Activated CD4-positive, alpha-beta T cell treated with anti-CD3 and anti-CD28 coated beads, Interleukin-2, amount 50 U/mL, for 1 hour (primary cell): ENCODE measurements around the gene HS6ST3.

Experiments used
- DNase-seq: peaks from one replicate; pipeline ENCODE4 v3.0.0-alpha.2; 2020

HS6ST3 gene

DNA sequence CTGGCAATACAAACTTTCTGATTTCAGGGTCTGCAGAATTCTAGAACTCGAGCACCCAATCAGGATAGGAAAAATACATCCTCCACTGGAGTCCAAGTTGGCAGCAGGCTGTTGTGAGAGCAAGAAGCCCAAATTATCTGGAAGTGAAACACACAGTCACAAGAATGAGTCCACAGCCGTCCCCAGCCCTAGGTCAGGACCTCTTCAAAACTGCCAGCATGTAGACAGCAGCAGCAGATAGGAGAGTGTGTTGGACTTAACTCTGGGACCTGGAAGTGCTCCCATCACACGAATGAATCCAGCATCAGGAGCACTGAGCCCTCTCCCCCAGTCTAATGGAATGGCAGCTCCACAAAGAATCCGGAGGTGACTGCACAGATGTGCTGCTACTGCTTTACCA is 483.7 kb downstream of the HS6ST3 start:
- DNase-seq: no peak

DNA sequence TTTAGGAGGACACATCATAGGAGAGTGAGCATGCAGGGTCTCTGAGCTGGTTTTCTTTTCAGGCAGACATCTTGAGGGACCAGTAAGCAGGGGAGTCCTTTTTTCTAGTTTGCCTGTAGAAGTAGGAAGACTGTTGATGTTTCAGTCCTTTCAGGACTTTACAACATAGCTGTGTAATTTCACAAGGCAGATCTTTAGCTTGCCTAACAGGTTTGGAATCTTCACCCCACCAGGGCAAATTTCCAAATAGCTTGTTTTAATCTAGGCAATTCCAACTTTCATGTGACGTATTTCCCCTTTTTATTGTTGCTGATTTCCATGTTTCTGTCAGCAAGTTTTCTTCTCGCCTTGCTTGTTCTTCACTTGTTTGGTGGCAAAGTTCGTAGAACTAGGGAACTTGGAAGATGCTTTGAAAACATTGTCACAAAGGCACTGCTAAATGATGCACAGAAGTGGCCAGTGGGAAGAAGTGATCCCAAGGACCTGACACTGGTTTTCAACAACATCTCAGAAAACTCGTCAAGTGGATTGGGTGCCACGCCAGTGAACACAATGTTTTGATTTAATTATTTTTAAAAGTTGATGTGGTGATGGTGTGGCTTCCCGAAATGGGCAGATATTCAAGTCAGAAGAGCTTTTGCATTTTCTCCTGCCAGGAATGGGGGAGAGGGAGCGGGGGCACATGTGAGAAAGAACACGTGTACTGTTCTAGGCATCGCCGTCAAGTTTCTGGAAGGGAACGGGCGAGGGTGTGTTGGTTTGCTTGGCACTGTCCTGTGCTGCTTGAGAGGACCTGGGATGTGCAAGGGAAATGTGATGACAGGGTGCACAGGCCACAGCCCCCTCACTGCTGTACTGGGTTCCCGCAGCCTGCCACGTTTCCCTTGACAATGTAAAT is 485.8 kb downstream of the HS6ST3 start:
- no peak for DNase-seq

DNA sequence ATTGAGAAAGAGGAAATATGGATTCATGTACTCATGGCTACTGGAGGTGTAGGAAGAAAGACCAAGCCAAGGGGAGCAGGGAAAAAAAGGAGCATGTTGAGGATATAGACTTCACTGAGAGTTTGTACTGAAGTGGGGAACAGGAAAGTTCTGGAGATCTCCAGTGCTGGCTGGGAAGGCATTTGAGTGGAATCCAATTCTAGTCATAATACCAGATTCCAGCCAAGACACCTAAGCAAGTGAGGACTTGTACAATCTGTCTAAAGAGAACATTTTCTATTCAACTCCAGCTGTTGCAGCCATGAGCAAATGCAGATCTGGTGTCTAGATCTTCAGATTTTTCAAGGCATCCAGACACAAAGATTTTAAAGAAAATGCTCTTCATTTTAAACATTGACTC is 491.8 kb downstream of the HS6ST3 start:
- no peak for DNase-seq

DNA sequence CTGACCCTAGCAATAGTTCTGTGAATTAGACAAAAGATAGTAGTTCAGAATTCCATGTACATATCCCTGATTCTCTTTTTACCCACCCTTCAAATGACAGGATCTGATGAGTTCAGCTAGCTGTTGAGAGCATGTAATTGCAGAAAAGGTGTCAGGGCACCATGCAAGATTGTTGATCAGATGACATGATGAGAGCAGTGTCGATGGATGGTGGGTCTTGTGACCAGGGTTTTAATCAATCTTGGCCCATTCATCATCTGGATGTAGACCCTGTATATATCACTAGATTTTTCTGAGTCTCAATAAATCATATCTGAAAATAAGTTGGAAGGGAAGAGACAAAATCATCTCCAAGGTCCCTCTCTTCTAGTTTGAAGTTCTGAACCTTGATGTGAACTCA is 525.3 kb downstream of the HS6ST3 start:
- no peak for DNase-seq

DNA sequence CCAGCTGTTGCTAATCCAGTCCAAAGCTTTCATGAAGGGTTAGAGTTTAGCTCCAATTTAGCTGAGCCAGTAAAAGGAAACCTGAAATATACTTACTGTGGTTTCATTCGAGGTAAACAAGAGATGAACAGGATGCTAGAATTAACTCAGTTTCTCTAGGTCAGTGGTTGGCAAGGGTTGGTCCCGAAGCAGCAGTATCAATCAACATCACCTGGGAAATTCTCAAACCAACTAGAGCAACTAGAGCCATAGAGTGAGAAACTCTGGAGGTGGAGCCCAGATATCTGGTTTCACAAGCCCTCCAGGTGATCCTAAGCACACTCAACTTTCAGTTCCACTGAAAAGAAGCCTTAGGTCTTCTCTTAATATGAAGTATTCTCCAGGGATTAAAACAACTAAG is 527.6 kb downstream of the HS6ST3 start:
- no peak for DNase-seq

DNA sequence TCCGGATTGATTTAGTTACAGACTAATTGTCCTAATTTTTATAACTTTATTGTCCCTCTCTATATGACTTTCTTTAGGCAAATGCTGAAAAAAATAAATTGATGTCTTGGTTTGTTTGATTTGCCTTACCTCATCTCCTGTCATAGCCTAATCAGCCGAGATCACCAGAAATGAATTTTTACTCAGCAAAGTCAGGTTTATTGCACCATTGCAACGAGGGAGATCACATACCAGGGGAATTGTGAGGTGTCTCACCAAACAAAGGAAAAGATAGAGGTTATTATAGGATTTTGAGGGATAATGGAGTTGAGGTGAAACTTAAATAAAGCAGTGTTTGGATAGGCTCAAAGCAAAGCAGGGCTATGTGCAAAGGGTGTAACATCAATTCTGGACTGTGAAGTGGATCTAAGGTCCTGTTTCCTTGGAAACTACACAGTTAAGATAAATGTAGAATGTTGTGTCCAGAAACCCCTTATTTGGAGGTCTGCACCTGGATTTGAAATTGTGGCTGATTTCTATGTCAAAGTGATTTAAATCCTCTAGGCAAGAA is 531.8 kb downstream of the HS6ST3 start:
- no peak for DNase-seq

DNA sequence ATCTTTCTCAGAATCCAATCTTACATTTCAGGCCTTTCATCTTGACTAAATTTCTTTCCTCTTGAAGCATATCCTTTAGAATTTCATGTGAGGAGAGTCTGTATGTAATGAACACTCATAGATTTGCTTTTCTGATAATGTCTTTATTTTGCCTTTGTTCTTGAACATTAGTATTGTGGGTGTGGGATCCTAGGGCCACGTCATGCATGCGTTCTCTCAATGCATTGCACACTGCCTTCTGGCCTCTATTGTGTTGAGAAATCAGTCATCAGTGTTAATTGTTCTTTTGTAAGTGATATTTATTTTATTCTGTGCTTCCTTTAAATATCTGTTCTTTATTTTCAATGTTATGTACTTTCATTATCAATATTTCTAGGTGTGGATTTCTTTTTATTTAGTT is 539.4 kb downstream of the HS6ST3 start:
- DNase-seq: no peak

DNA sequence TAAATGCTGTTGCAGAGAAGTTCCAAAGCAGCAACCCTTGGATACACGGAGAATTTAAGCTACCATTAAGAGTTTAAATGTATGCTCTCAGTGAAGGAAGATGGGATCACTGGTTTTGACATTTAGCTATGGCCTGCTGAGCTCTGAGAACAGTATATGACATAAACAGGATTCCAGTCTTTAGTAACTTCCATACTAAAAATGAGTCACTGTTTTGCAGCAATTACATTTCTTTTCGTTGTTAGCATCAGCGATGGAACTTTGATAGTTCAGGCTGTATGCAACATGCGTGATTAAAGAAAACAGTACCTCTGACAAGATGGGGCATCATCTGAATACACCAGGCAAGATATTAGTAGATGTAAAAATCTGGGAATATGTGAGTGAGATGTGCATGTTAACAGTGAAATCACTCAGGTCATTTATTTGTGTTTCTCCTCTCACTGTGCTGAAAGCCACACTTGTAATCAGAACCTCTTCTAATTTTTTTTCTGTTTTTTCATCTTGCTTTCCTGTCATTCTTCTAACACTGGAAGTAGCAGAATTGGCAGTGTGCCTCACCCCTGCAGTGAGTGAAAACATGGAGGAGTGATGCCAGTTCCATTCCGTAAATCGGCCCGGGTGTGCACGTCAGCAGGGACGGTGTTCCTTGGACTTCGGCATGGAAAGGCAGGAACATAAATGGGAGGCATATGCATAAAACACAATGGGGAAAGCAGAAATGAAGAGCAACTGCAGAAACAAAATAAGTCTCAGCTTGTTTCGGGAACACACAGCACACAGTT is 542.8 kb downstream of the HS6ST3 start:
- no peak for DNase-seq

DNA sequence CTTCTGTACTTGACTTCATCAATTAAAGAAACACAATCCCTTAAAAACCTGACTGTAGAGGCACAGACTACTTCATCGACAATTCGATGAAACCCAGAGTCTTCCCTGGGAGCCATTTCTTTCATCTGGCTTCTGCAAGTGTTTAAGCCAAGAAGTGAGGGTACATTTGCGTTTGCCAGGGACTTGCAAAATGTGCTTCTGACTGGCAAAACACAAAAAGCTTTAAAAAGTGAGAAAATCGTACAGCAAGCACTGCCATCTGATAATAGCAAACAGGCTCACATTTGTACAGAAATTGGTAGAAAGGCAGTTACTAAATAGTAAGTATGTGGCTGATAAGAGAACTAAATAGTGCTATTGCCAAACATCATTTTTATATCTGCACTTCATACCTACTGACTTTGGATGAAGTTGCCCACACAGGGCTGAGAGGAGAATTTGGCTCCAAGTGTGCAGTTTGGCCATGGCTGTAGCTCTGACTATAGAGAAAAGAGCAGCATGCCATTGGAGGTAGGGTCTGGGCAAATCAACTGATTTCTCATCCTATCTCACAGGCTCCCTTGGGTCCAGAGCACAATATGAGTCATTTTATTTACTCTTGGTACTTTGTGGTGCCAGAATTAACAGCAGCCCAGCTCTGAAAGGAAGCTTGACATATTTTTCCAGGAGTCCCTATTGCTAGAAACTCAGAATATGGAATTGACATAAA is 546.2 kb downstream of the HS6ST3 start:
- no peak for DNase-seq

DNA sequence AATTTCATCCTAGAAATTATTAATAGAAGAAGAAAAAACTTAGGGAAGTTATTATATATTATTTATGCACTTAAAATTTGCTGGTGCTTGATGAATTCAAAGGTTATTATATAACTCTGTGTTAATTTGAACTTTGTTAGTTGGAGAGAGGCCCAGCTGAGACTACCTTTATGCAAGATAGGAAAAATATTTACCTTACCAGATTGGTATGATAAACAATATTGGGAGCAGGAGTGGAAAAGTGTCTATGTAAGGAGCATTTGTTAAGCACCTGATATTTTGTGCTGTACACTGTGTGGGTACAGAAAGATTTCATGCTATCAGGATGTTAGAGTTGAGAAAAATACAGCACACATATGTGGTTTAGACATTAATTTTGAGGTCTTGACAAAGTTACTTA is 547.1 kb downstream of the HS6ST3 start:
- DNase-seq: no peak

DNA sequence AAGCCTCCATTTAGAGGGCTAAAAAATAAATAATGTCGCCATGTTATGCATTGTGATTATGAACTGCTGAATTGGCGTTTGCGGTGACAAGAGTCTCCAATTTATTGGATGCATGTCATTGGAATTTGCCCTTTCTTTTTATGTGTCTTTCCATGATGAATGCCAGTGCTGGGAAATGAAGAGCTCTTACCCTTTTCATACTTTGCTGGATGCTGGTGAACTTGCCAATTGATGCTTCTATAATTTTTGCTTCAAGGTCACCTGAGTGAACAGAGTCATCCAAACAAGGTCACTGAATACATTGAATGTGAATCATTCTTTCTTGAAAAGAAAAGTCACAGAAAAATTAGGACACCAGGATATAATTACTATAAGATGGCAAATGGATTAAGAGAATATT is 556.2 kb downstream of the HS6ST3 start:
- no peak for DNase-seq

DNA sequence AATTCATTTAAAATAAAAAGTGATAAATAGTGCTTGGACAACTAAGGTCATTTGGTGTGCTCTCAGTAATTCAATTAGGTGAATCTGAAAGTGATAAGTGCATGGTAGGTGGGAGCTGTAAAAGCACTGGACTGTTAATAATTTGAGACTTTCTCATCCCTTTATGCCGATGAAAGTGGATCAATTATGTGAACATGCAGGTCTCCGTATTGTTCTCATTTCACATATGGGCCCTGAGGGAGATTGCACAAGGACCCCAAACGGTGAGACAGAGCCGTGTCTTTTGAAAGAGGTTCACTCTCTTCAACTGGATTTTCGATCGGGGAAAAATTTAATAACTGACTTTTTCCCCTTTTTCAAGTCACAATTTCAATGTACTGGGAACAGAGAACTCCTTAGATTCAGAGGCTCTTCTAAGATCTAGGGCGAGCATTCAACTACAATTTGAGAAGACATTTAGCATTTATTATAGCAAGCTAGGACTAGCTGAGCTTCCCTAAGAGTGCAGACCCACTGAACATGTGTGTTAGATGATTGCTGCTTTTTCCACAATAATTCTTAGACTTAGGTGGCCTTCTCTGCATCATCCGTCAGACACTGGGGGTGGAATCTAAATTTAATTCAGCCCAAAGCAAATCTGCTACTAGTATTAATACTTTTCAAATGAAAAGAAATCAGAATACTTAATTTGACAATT is 556.8 kb downstream of the HS6ST3 start:
- DNase-seq: no peak

DNA sequence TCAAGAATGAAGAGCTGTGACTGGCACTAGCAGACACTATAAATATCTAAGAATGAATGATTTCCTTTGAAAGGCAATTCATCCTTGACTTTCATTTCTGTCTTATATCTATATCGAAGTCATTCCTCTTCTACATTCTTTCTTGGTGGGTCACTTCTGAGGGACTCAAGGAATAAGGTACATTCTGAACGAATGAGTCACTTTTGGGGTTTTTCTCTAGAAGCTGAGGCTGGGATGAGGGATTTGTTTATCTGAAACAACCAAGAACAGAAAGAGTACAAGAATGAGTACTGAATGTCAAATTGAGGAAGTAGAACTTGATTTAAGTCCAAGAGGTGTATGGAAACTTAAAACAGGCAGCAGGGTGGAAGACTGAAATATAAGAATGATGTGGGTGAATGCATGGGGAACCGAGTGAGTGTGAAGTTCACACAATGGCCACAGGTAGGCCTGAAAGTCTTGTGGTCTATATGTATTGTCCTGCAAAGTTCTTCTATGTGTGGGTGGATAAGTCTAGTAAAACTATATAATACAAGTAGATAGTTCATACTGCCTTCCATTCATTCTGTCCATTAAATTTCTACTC is 560.5 kb downstream of the HS6ST3 start:
- no peak for DNase-seq

DNA sequence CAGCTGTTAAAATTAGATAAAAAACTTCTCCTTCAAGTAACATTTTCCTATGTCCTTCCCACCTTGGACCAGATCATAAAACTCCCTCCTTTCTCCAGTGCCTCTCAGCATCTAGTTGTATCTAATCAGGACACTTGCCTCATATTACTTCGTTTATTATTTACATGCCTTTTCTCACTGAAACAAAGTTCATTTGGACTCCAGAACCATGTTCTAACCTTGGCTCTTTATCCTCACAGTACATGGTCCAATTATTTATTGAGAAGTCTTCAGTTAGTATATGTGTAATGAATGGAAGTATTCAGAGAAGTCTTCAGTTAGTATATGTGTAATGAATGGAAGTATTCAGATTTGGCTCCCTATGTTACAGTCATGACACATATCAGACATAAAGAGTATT is 561.7 kb downstream of the HS6ST3 start:
- no peak for DNase-seq

DNA sequence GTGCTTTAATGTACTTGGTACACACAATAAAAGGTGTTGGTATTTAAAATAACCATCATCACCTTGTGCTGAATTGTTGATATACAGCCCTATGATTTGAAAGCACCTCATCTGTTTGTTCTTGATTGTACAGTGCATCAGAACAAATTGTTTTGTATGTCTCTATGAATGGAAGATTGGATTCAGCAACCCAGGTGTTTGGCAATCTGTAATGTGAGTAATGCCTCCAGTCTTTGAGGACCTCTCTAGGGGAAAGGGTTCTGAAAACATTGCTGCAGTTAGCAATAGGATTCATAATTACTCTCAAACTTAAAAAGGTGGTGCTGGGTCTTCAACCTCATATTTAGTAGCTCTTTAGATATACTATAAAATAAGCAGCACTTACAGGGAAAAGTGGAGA is 562.6 kb downstream of the HS6ST3 start:
- DNase-seq: no peak

DNA sequence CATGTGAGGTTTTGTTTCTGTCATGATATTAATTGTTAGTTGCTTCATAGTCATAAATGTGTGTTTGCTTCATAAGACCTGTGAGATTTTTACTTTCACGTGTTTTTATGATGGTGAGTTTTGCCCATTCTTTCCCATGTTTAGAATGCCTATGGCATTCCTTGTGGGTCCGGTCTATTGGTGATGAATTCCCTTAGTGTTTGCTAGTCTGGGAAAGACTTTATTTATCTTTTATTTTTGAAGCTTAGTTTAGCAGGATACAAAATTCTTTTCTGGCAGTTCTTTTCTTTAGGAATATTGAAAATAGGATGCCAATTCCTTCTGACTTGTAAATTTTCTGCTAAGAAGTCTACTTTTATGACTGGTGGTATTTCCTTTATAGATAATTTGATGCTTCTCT is 571.7 kb downstream of the HS6ST3 start:
- DNase-seq: no peak

DNA sequence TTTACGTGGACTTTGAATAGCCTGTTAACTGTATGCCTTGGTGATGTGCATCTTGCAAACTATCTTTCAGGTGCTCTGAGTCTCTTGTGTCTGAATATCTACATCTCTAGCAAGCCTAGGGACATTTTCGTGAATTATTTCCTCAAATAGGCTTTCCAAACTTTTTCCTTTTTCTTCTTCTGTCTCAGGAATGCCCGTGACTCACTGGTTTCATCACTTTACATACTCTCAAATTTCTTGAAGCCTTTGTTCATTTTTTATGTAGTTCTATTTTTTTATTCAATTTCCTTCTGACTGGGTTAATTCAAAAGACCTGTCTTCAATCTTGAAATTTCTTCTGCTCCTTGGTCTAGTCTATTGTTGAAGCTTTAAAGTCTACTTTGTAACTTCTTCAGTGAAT is 572.1 kb downstream of the HS6ST3 start:
- DNase-seq: no peak

DNA sequence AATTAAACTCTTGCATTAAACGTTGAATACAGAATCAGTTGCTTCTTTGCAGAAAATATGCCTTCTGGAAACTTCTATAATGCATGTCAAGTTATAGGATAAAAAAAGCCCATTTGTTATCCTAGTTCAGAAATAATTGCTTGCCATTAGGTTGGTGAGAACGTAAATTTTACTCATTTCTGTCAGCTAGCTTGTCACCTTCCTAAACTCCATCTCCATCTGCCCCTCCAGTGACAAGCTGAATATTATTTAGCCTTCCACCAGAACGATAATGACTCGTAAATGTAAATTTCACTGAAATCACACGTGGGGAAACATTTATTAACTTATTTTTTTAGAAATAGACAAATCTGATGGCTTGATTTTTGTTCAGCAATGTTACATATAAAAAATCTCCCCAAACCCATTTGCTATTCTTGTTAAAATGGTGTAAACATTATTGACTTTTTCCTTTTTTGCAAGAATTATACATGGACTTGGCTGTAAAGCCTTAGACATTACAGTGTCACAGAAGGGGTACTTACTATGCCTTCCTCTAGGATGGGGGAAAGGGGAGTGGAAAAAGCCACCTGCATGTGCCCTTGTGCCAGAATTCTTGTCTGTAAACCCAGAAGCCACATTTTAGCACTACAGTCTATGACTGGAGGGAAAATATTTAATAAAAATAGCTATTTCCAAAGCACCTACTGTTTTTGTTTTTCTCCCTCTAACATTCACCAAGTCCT is 577.5 kb downstream of the HS6ST3 start:
- no peak for DNase-seq

DNA sequence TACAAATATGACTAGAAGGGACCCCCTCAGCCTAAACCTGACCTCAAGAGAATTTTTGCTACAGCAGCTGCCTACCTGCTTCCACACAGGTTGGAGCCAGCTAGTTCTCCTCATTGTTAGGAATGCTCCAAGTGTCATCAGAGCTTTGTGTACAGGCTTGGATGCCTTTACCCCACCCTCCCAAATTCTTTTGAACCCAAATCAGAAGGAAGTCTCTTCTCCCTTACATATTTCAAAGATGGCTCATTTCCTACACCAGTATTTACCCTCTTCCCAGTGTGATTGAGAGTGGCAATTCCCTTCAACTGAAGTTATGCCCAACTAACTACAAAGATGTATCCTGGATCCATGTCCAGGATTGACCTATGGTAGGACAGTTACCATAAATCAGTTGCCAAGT is 581.2 kb downstream of the HS6ST3 start:
- DNase-seq: no peak

DNA sequence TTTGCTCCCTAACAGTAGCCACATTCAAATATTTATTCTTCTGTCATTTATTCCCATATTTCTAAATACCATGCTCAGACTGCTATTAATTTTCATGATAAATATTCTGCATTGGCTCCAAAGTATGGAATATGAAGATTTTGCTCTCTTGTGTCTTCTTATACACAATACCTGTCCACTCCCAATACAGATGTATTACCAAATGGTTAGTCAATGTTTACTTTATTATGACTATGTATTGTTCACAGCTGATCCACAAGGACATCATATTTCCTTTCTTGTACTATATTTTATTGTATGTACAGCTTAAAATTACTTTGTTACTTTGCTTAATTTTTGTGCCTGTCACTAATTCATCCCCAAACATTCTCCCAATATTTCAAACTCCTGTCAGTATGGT is 582.1 kb downstream of the HS6ST3 start:
- no peak for DNase-seq

DNA sequence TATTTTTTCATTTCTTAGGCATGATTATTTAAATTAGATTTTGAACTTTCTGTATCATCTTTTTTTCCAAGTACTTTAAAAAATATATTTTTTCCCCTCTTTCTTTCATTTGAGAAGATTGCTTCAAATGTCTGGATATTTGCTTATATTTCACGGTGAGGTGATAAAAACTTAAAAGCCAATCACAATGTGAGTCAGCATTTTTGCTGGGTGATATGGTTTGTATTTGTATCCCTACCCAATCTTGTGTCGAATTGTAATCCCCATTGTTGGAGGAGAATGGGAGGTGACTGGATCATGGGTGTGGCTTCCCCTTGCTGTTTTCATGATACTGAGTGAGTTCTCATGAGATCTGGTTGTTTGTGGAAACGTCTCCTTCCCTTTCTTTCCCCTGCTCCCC is 583.9 kb downstream of the HS6ST3 start:
- no peak for DNase-seq

DNA sequence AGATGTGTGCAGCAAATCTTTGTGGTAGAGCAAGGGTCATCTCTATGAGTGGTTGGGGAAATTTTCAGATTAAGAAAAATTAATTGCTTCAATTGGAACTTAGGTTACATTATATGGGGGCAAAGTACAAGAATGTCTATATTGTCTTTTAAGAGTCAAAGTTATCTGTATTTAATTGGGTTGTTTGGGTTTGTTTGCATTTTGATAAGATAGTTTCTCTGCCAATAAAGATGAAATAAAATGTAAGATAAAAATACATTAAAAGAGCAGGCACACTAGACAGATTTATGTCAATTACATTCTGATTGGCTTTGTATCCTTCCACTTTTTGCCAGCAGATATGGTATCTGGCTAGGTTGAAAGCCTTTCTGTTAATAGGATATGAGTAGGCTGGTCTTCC is 587.1 kb downstream of the HS6ST3 start:
- DNase-seq: no peak
